Left lung (tissue), 10 donors: ENCODE results near the gene ARHGAP44. TPM values are rescaled to one million over a fixed set of nuclear protein-coding genes. Genes with fewer than 3 reads are reported as not detected.

Source experiments
- ATAC-seq: fragments of 200-7000 bp; cut with Tn5 transposase; one replicate; pipeline ENCODE4 v1.9.1; 2020; ENCODE audit warnings: moderate library complexity
- DNase-seq, 4 donors: peaks; one replicate each; pipeline ENCODE4 v3.0.0-alpha.2; 2013 to 2020
- H3K27ac ChIP-seq, 2 donors: fragments of 200-600 bp; sonication (generic) in 1 of 2; one replicate each; pipeline versions ENCODE4 v1.5.0 to v1.8.0; 2020 to 2021
- H3K27me3 ChIP-seq, 2 donors: fragments of 200-600 bp; sonication (generic) in 1 of 2; one replicate each; pipeline versions ENCODE4 v1.5.0 to v1.8.0; 2020 to 2021
- H3K36me3 ChIP-seq, 2 donors: fragments of 200-600 bp; sonication (generic) in 1 of 2; one replicate each; pipeline versions ENCODE4 v1.5.0 to v1.8.0; 2020 to 2021
- H3K4me1 ChIP-seq, 2 donors: fragments of 200-600 bp; one replicate each; pipeline ENCODE4 v1.8.0; 2021
- H3K4me3 ChIP-seq, 2 donors: fragments of 200-600 bp; sonication (generic) in 1 of 2; one replicate each; pipeline versions ENCODE4 v1.5.0 to v1.8.0; 2020 to 2021; ENCODE audit warnings: mild to moderate bottlenecking in 1 of 2
- H3K9me3 ChIP-seq, 2 donors: fragments of 200-600 bp; sonication (generic) in 1 of 2; one replicate each; pipeline versions ENCODE4 v1.5.0 to v1.8.0; 2020 to 2021
- intact Hi-C, 2 donors: fragments of 100-400 bp; cut with DNase I; formaldehyde crosslinking; loops; one replicate each; pipeline versions ENCODE4 v1.11.2 to v1.14.2; 2022
- polyA plus RNA-seq, 6 donors: library from polyadenylated mRNA; unstranded; fragments of 120-200 nt; gene quantifications; one replicate each; pipeline ENCODE4 v1.2.1, GENCODE V29; 2013; ENCODE audit not compliant: insufficient read length in 6 of 6
- total RNA-seq, 2 donors: library from RNA; stranded (reverse); fragmentation: NEBNext Ultra II Directional; extraction: Animal tissue kit (Norgen Biotek cat#: 25700); gene quantifications; one replicate each; pipeline ENCODE4 v1.2.1, GENCODE V29; 2021
- TF ChIP-seq, protein P1 (sequence below), 2 donors: fragments of 200-600 bp; sonication (generic) in 1 of 2; IDR thresholded peaks; one replicate each; pipeline versions ENCODE4 v1.5.0 to v1.8.0; 2021; ENCODE audit warnings: antibody characterized with exemption in 2 of 2
- donor health status: DM: no; HTN: yes; CAD: no.
- donor health status: DM: no; HTN: no; CAD: no.

Gene ARHGAP44
- total and polyA plus RNA-seq, 8 donors, result 13.1 to 43.6 (median 17.9) TPM

DNA sequence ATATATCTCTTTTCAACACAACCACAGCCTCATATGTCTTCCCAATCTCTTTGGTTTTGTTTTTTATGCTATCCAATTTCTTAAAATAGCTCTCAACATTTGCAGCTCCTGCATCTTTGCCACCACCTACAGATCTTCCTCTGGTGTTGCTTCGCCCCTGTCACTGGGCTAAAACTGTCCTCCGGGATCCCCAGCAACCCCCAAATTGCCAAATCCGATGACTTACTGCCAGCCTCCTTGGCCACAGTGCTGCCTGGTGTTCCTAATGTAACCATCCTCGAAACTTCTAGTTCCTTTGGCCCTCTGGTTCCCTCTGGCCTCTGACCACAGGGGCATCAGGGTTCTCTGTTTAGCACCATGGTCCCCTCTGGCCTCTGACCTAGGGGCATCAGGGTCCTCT is 157.7 kb downstream of the ARHGAP44 start:
- DNase-seq, result no peak
- TF ChIP-seq, protein P1, sequence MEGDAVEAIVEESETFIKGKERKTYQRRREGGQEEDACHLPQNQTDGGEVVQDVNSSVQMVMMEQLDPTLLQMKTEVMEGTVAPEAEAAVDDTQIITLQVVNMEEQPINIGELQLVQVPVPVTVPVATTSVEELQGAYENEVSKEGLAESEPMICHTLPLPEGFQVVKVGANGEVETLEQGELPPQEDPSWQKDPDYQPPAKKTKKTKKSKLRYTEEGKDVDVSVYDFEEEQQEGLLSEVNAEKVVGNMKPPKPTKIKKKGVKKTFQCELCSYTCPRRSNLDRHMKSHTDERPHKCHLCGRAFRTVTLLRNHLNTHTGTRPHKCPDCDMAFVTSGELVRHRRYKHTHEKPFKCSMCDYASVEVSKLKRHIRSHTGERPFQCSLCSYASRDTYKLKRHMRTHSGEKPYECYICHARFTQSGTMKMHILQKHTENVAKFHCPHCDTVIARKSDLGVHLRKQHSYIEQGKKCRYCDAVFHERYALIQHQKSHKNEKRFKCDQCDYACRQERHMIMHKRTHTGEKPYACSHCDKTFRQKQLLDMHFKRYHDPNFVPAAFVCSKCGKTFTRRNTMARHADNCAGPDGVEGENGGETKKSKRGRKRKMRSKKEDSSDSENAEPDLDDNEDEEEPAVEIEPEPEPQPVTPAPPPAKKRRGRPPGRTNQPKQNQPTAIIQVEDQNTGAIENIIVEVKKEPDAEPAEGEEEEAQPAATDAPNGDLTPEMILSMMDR (IDR thresholded peaks at IDR 0.05), result no peak
- H3K36me3 ChIP-seq, result peaks cover 0 to 13% of the 10 kb centered on the region in 2 donors
- no peaks in the 10 kb centered on the region for H3K27me3 ChIP-seq
- H3K27ac ChIP-seq, result no peak overlapping the region
- H3K9me3 ChIP-seq, result no peaks in the 10 kb centered on the region
- no peaks in the 10 kb centered on the region for H3K4me1 ChIP-seq
- intact Hi-C loops, result no loop called here
- no peak overlapping the region for H3K4me3 ChIP-seq
- ATAC-seq, result no peak

DNA sequence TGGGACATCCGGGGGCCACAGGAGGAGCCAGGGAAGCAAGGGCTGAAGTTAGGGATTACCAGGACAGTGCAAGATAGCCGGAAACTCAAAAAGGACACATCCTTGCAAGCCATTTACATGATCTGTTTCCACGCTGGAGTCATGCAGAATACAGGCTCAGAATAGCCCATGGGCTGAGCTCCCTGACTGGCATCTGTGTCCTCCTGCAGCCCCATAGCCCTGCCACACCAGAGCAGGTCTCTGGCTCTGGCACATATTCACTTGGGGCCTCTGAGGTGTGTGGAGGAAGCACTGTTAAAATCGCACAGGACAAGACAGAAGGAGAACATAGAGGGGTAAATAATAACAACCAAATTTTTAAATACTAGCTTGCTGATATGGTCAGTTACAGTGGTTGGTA is 162.7 kb downstream of the ARHGAP44 start:
- Histone ChIP-seq H3K4me3 (no peak overlapping the region), H3K36me3 (peaks cover 0 to 28% of the 10 kb centered on the region in 2 donors), H3K27ac (no peak overlapping the region), H3K27me3 (no peaks in the 10 kb centered on the region), H3K4me1 (no peaks in the 10 kb centered on the region), H3K9me3 (peaks cover 0 to 6% of the 10 kb centered on the region in 2 donors)
- TF ChIP-seq, protein P1 (IDR thresholded peaks at IDR 0.05), result no peak
- ATAC-seq (no peak), DNase-seq (no peak)
- intact Hi-C loops, result no loop called here

DNA sequence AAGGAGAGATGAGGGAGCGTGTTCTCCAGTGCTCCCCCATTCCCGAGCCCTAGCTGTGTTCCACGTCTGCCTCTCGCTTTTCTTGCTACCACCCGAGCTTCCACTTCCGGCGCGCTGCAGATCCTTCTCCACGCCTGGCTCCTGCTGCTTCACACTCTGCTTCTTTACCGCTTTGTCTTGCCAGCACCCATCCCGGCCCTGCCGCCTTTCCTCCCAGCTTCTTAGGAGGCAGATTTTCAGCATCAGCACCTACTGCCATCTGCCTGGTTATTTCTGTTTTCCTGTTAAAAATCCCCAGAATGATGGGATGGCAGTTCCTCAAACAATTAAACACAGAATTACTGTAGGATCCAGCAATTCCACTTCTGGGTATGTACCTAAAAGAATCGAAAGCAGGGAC is 163.9 kb downstream of the ARHGAP44 start:
- TF ChIP-seq, protein P1 (IDR thresholded peaks at IDR 0.05), result no peak
- DNase-seq, result no peak
- Histone ChIP-seq H3K27me3 (no peaks in the 10 kb centered on the region), H3K9me3 (peaks cover 0 to 16% of the 10 kb centered on the region in 2 donors), H3K4me1 (no peaks in the 10 kb centered on the region), H3K4me3 (no peak overlapping the region), H3K27ac (no peak overlapping the region), H3K36me3 (peaks cover 0 to 31% of the 10 kb centered on the region in 2 donors)
- intact Hi-C loops, result no loop called here
- no peak for ATAC-seq

DNA sequence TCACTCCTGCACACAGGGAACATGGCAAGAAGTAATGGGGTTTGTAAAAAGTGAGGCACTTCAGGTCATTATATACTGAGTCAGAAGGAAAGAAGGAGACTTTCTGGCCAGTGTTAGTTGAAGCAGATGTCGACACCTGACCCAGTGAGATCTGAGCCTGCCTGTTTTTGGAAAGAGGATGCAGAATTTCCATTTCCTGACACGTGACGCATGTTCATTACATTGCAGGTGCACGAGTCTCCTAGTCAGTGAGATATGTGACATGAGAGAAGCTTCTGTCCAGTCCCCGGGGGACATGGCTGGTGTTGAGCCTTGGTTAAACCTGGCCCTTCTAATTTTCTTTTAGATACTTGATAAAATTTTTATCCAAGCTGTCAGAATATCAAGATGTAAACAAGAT is 166.2 kb downstream of the ARHGAP44 start:
- Histone ChIP-seq H3K27ac (no peak overlapping the region), H3K4me1 (no peaks in the 10 kb centered on the region), H3K4me3 (no peak overlapping the region), H3K27me3 (no peaks in the 10 kb centered on the region), H3K9me3 (peaks cover 0 to 23% of the 10 kb centered on the region in 2 donors), H3K36me3 (peaks cover 0 to 30% of the 10 kb centered on the region in 2 donors)
- ATAC-seq (no peak), DNase-seq (no peak)
- TF ChIP-seq, protein P1 (IDR thresholded peaks at IDR 0.05), result no peak
- intact Hi-C loops, result no loop called here

DNA sequence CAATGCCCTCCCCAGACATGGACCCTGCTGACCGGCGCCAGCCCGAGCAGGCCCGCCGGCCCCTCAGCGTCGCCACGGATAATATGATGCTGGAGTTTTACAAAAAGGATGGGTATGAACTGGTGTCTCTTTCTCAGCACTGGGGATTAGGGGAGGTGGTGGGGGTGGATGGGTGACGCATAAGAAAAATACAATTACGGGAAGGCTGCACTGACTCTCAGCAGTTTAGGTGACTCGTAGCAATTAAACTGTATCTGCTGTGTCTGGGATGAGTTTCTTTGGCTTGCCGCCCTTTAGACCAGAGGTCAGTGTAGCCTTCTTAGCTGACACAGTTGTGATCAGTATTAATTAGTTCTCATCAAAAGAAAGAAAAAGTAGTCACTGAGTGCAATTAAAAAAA is 169.5 kb downstream of the ARHGAP44 start:
- Histone ChIP-seq H3K36me3 (peaks cover 0 to 34% of the 10 kb centered on the region in 2 donors), H3K4me3 (no peak overlapping the region), H3K4me1 (no peaks in the 10 kb centered on the region), H3K9me3 (peaks cover 0 to 23% of the 10 kb centered on the region in 2 donors), H3K27ac (no peak overlapping the region), H3K27me3 (no peaks in the 10 kb centered on the region)
- TF ChIP-seq, protein P1 (IDR thresholded peaks at IDR 0.05), result no peak
- DNase-seq (no peak), ATAC-seq (no peak)
- intact Hi-C loops, result no loop called here
